Adrenal gland (tissue), 12 donors: Measurements from ENCODE around the gene PNPLA3. TPM values are rescaled to one million over a fixed set of nuclear protein-coding genes. Genes with fewer than 3 reads are reported as not detected.

ENCODE experiments used
- DNase-seq, 7 donors: peaks; one replicate each; pipeline ENCODE4 v3.0.0-alpha.2; 2019 to 2020
- H3K27ac ChIP-seq, 5 donors: fragments of 200-600 bp; sonication (generic) in 4 of 5; 1 replicate in 3 of 5; 2 replicates in 2 of 5; pipeline versions ENCODE4 v1.5.1 to v1.8.0; 2016 to 2020; ENCODE audit warnings: mild to moderate bottlenecking in 1 of 5
- H3K27me3 ChIP-seq: fragments of 200-600 bp; 2 replicates; pipeline ENCODE4 v1.8.0; 2021
- H3K36me3 ChIP-seq, 2 donors: fragments of 200-600 bp; replicated peaks in 1 of 2; 1 replicate in 1 of 2; 2 replicates in 1 of 2; pipeline versions ENCODE4 v1.5.1 to v1.8.0; 2018 to 2022
- H3K4me1 ChIP-seq, 2 donors: fragments of 200-600 bp; replicated peaks in 1 of 2; 1 replicate in 1 of 2; 2 replicates in 1 of 2; pipeline versions ENCODE4 v1.5.1 to v1.8.0; 2018 to 2021
- H3K4me3 ChIP-seq, 4 donors: fragments of 200-600 bp; sonication (generic) in 3 of 4; one replicate each; pipeline ENCODE4 v1.5.1; 2016 to 2018
- H3K9me3 ChIP-seq, 3 donors: fragments of 200-600 bp; sonication (generic) in 1 of 3; replicated peaks in 1 of 3; 1 replicate in 2 of 3; 2 replicates in 1 of 3; pipeline versions ENCODE4 v1.5.1 to v1.8.0; 2016 to 2021
- CTCF ChIP-seq, 6 experiments: fragments of 450-650 bp in 4 of 6; fragments of 200-600 bp in 2 of 6; sonication (generic) in 1 of 6; IDR thresholded peaks; 1 replicate in 5 of 6; 2 replicates in 1 of 6; pipeline versions ENCODE4 v1.5.1 to v1.8.0; 2016 to 2021; ENCODE audit warnings: antibody characterized with exemption in 6 of 6, mild to moderate bottlenecking in 2 of 6, moderate library complexity in 1 of 6
- POLR2A ChIP-seq, 2 donors: fragments of 450-650 bp; IDR thresholded peaks; one replicate each; pipeline ENCODE4 v1.6.1; 2017; ENCODE audit warnings: antibody characterized with exemption in 2 of 2, mild to moderate bottlenecking in 2 of 2, moderate library complexity in 1 of 2
- WGBS, 4 donors: extraction: QIAGEN DNeasy Blood & Tissue Kit in 2 of 4; methylation state at CpG; one replicate each; pipeline versions ENCODE4 v1.1.5 to v1.1.7; 2013 to 2017; 5-methylcytosine and 5-hydroxymethylcytosine counted together
- intact Hi-C, 2 donors: fragments of 100-400 bp; cut with DNase I; formaldehyde crosslinking; loops; one replicate each; pipeline versions ENCODE4 v1.14.1 to v1.15.0; 2022 to 2023
- polyA plus RNA-seq, 3 donors: library from polyadenylated mRNA; stranded (reverse); fragments of 200-250 nt in 2 of 3; fragments of 350-450 nt in 1 of 3; fragmentation: Illumina TruSeq in 1 of 3; extraction: RNeasy Lipid Tissue Mini Kit (QIAGEN cat#74804) in 1 of 3; gene quantifications; one replicate each; pipeline ENCODE4 v1.2.3, GENCODE V29; 2013 to 2014
- total RNA-seq, 9 donors: library from RNA; depleted of rRNA in 4 of 9; stranded (reverse); fragments of >200 nt in 4 of 9; fragments of 120-200 nt in 1 of 9; fragmentation: NEBNext Ultra II Directional in 1 of 9; extraction: Animal tissue kit (Norgen Biotek cat#: 25700) in 1 of 9; gene quantifications; one replicate each; pipeline versions ENCODE4 v1.1.0 to v1.2.4, GENCODE V29; 2013 to 2023
- donor health status: healthy with polysubstance abuse.
- donor health status: Bipolar disorder and iron deficiency.
- donor health status: DM: yes; HTN: yes; CAD: no.
- donor health status: DM: no; HTN: no; CAD: no.
- donor health status: DM: no; HTN: no; CAD: no.
- donor health status: DM: yes; HTN: yes; CAD: no.

The PNPLA3 gene
- total and polyA plus RNA-seq, 12 donors: 0.15 to 4.4 (median 0.42) TPM; not detected in 1

GRCh38 chr22:43888740-43889139 is 34.9 kb upstream of the PNPLA3 start:
- intact Hi-C loops: loop anchor here in 1 of 2 donors (5.0 kb wide), 1 partner anchor 501 kb away; no protein-coding TSS in a partner anchor
- Histone ChIP-seq H3K27ac (no peak overlapping the region), H3K4me1 (no peaks in the 10 kb centered on the region), H3K9me3 (no peaks in the 10 kb centered on the region), H3K36me3 (no peaks in the 10 kb centered on the region), H3K4me3 (no peak overlapping the region), H3K27me3 (peaks cover 49% of the 10 kb centered on the region)
- 69 to 79% (median 71%) methylated on average over 4 of the region's 4 CpGs for WGBS, 4 donors
- DNase-seq: peak in 1 of 7 donors; percentile 9
- TF ChIP-seq CTCF (IDR thresholded peaks at IDR 0.05) (no peak), POLR2A (IDR thresholded peaks at IDR 0.05) (no peak)

GRCh38 chr22:43889201-43889859 is 34.3 kb upstream of the PNPLA3 start:
- TF ChIP-seq CTCF (IDR thresholded peaks at IDR 0.05): no peak
- no peak for TF ChIP-seq POLR2A (IDR thresholded peaks at IDR 0.05)
- H3K4me3 ChIP-seq: no peak overlapping the region
- peaks cover 49% of the 10 kb centered on the region for H3K27me3 ChIP-seq
- no peak overlapping the region for H3K27ac ChIP-seq
- intact Hi-C loops: loop anchor here in 1 of 2 donors (5.0 kb wide), 1 partner anchor 502 kb away; no protein-coding TSS in a partner anchor
- peak in 2 of 7 donors; percentile 7 to 8 for DNase-seq
- no peaks in the 10 kb centered on the region for H3K9me3 ChIP-seq
- H3K36me3 ChIP-seq: no peaks in the 10 kb centered on the region
- WGBS, 4 donors: 56 to 72% (median 61%) methylated on average over 13 to 16 of the region's 16 CpGs
- no peaks in the 10 kb centered on the region for H3K4me1 ChIP-seq

- H3K4me1 ChIP-seq: no peaks in the 10 kb centered on the region
- peaks cover 49% of the 10 kb centered on the region for H3K27me3 ChIP-seq
- intact Hi-C loops: loop anchor here in 1 of 2 donors (5.0 kb wide), 1 partner anchor 503 kb away; no protein-coding TSS in a partner anchor
- no peaks in the 10 kb centered on the region for H3K9me3 ChIP-seq
- TF ChIP-seq POLR2A (IDR thresholded peaks at IDR 0.05) (no peak), CTCF (IDR thresholded peaks at IDR 0.05) (no peak)
- no peak overlapping the region for H3K27ac ChIP-seq
- H3K4me3 ChIP-seq: no peak overlapping the region
- whole genome bisulfite sequencing, 4 donors: 27 to 56% (median 45%) methylated on average over 2 to 4 of the region's 4 CpGs
- no peaks in the 10 kb centered on the region for H3K36me3 ChIP-seq
- DNase-seq: peak in 2 of 7 donors; percentile 4 to 6
Measured at GRCh38 chr22:43889860-43890253, 33.7 kb upstream of the PNPLA3 start.

GRCh38 chr22:43890901-43891331 is 32.7 kb upstream of the PNPLA3 start:
- intact Hi-C loops: no loop called here
- H3K27me3 ChIP-seq: peaks cover 49% of the 10 kb centered on the region
- DNase-seq: peak in 1 of 7 donors; percentile 9
- H3K9me3 ChIP-seq: no peaks in the 10 kb centered on the region
- TF ChIP-seq CTCF (IDR thresholded peaks at IDR 0.05) (no peak), POLR2A (IDR thresholded peaks at IDR 0.05) (no peak)
- 12 to 20% (median 17%) methylated on average over 12 to 24 of the region's 24 CpGs for WGBS, 4 donors
- H3K4me1 ChIP-seq: no peaks in the 10 kb centered on the region
- H3K27ac ChIP-seq: no peak overlapping the region
- H3K4me3 ChIP-seq: no peak overlapping the region
- H3K36me3 ChIP-seq: no peaks in the 10 kb centered on the region
